Lung microvascular endothelial cell (primary cell): ENCODE results near the gene SSU72. TPM values are rescaled to one million over a fixed set of nuclear protein-coding genes. Genes with fewer than 3 reads are reported as not detected.
"Not testable (repeated sequence)": the region's sequence is repeated elsewhere in the genome, so short reads cannot be mapped to it uniquely, and the experiment has no call there.

Source experiments
- DNase-seq, 2 donors: peaks; one replicate each; pipeline versions ENCODE4 v3.0.0 to v3.0.0-alpha.2; 2010; ENCODE audit warnings: low read depth in 2 of 2
- total RNA-seq: library from RNA; depleted of rRNA; stranded (reverse); fragments of >200 nt; gene quantifications from 2 replicates; pipeline ENCODE4 v1.2.1, GENCODE V29; 2014

The SSU72 gene
- total RNA-seq, 1 donor from 2014 or later: 50.8 TPM

- DNase-seq: not testable (repeated sequence)
Observed at GRCh38 chr1:1508775-1509464, 65.7 kb downstream of the SSU72 start.

DNA sequence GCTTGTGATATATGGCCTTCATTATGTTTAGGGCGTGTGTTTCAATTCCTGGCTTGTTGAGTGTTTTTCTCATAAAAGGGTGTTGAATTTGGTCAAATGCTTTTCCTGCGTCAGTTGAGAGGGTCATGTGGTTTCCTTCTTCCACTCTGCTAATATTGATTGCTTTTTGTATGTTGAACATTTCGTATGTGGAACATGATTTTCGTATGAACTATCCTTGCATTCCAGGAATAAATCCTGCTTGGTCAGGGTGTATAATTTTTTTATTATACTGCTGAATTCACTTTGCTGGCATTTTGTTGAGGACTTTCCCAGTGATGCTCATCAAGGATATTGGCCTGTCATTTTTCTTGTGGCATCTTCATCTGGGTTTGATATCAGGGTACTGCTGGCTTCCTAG, 67.4 kb downstream of the SSU72 start:
- DNase-seq: no peak

- DNase-seq: not testable (repeated sequence)
Observed at GRCh38 chr1:1505801-1506200, 68.9 kb downstream of the SSU72 start.

DNA sequence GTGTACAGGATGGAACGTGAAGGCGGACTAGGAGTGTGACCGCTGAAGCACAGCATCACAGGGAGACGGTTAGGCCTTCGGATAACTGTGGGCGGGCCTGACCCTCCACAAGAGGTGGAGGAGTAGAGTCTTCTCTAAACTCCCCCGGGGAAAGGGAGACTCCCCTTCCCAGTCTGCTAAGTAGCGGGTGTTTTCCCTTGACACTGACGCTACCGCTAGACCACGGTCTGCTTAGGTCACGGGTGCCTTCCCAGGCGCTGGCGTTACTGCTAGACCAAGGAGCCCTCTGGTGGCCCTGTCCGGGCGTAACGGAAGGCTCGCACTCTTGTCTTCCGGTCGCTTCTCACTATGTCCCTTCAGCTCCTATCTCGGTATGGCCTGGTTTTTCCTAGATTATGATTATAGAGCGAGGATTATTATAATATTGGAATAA, 69.3 kb downstream of the SSU72 start:
- DNase-seq: peak in 1 of 2 donors; percentile 11

- DNase-seq: peak; percentile 47 to 63
Observed at GRCh38 chr1:1504777-1505365, 69.8 kb downstream of the SSU72 start.

DNA sequence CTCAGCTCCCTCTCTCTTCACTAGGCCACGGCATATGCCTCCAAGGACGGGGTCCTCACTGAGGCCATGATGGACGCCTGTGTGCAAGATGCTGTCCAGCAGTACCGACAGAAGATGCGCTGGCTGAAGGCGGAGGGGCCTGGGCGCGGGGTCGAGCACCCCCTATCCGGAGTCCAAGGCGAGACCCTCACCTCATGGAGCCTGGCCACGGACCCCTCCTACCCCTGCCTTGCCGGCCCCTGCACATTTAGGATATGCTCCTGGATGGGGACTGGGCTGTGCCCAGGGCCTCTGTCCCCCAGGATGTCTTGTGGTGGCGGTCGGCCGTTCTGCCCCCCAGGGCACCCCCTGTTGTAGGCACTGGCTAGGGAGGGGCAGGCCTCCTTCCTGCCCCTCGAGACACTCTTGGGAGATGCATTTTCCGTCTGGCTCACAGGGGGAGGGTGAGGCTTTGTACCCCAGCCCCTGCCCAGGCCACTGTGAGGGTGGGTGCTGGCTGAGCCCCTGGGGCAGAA, 79.1 kb downstream of the SSU72 start:
- DNase-seq: not testable (repeated sequence)

DNA sequence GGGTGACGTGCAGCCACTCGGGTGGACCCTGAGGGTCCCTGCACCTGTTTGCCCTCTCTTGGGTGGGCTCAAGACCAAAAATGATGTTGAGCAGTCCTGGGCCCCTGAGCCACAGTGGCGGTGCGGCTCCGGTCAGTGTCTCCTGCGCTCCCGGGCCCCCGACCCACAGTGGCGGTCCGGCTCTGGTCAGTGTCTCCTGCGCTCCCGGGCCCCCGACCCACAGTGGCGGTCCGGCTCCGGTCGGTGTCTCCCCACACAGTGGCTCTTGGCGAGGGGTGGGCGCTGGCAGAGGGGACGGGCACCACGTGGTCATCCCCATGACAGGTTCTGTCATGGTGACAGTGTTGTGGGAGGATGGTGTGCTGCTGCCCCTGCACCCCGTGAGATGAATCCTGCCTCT, 80.4 kb downstream of the SSU72 start:
- not testable (repeated sequence) for DNase-seq

Other genes with a start within 250 kb of the SSU72 start
- gene TAS1R3, start 243.6 kb downstream of the SSU72 start, total RNA-seq: under 0.01 and 0.20 TPM in 2 replicates
- gene DVL1, start 225.4 kb downstream of the SSU72 start, total RNA-seq: 19.4 and 39.7 TPM in 2 replicates
- gene MXRA8, start 216.3 kb downstream of the SSU72 start, total RNA-seq: 0.20 and 0.44 TPM in 2 replicates
- gene AURKAIP1, start 199.7 kb downstream of the SSU72 start, total RNA-seq: 83.2 and 87.7 TPM in 2 replicates
- 36.0 and 57.9 TPM in 2 replicates for gene CCNL2, start 175.5 kb downstream of the SSU72 start, total RNA-seq
- gene MRPL20, start 167.6 kb downstream of the SSU72 start, total RNA-seq: 79.8 and 90.2 TPM in 2 replicates
- under 0.01 and 0.22 TPM in 2 replicates for gene ANKRD65, start 153.6 kb downstream of the SSU72 start, total RNA-seq
- gene VWA1, start 139.2 kb downstream of the SSU72 start, total RNA-seq: 2.2 and 5.0 TPM in 2 replicates
- under 0.01 TPM in 2 replicates for gene ATAD3C, start 125.2 kb downstream of the SSU72 start, total RNA-seq
- 13.5 and 19.4 TPM in 2 replicates for gene ATAD3B, start 103.1 kb downstream of the SSU72 start, total RNA-seq
- 17.1 and 22.2 TPM in 2 replicates for gene ATAD3A, start 62.7 kb downstream of the SSU72 start, total RNA-seq
- gene TMEM240, start 34.2 kb downstream of the SSU72 start, total RNA-seq: 1.1 and 1.4 TPM in 2 replicates
- gene FNDC10, start 25.3 kb upstream of the SSU72 start, total RNA-seq: 0.44 and 0.99 TPM in 2 replicates
- 20.5 and 51.6 TPM in 2 replicates for gene MIB2, start 40.6 kb upstream of the SSU72 start, total RNA-seq
- gene MMP23B, start 57.3 kb upstream of the SSU72 start, total RNA-seq: 0.44 and 1.2 TPM in 2 replicates
- 4.6 and 5.8 TPM in 2 replicates for gene CDK11B, start 84.1 kb upstream of the SSU72 start, total RNA-seq
- 15.5 and 21.6 TPM in 2 replicates for gene SLC35E2B, start 117.9 kb upstream of the SSU72 start, total RNA-seq
- 4.4 and 10.5 TPM in 2 replicates for gene CDK11A, start 149.5 kb upstream of the SSU72 start, total RNA-seq
- 25.3 and 34.7 TPM in 2 replicates for gene NADK, start 203.6 kb upstream of the SSU72 start, total RNA-seq